Measurements from ENCODE around the gene ABTB2. TPM values are rescaled to one million over a fixed set of nuclear protein-coding genes. Genes with fewer than 3 reads are reported as not detected.
A peak's percentile ranks its signal among the peaks of the same experiment; 100 is the strongest.

Gene ABTB2
- total and polyA plus RNA-seq, 7 donors: 4.5 to 24.7 (median 18.5) TPM

- no peak overlapping the region for H3K4me3 ChIP-seq
- H3K9me3 ChIP-seq: peaks cover 4% of the 10 kb centered on the region
- 32 to 37% (median 33%) methylated on average over 2 of the region's 2 CpGs for WGBS, 3 donors
- H3K4me1 ChIP-seq: no peaks in the 10 kb centered on the region
- DNase-seq: no peak
- no peak for TF ChIP-seq CTCF (IDR thresholded peaks at IDR 0.05)
- H3K27ac ChIP-seq: no peak overlapping the region
- intact Hi-C loops (cut with DNase I): no loop called here
- peak in 3 of 4 donors; percentile 43 to 67 (median 65) for ATAC-seq
- H3K27me3 ChIP-seq (ENCODE audit: insufficient read depth in 3 of 3, low read length in 2 of 3): no peaks in the 10 kb centered on the region
- H3K36me3 ChIP-seq (ENCODE audit: insufficient read depth in 1 of 2, low read depth in 1 of 2): no peaks in the 10 kb centered on the region
Measured at GRCh38 chr11:34380696-34381095, 22.9 kb upstream of the ABTB2 start.

DNA sequence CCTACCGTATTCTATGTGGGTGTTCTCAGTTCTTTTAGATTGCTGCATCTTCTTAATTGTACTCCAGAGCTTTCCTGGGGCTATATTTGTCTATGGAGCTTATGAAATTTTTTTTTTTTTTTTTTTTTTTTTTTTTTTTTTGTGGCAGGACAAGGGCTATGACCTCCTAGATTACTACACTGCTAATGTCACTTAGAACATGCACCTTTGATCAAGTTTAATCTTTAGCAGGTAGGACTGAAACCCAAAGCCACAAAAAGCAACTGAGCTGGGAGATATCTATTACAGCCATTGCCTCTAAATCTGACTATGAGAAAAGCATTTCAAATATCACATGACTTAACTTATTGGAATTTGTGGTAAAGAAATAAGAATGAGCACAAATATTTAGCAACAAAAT, 21.7 kb upstream of the ABTB2 start:
- DNase-seq: no peak
- Histone ChIP-seq H3K4me1 (no peaks in the 10 kb centered on the region), H3K27ac (no peak overlapping the region), H3K36me3 (ENCODE audit: insufficient read depth in 1 of 2, low read depth in 1 of 2) (no peaks in the 10 kb centered on the region), H3K4me3 (no peak overlapping the region), H3K27me3 (ENCODE audit: insufficient read depth in 3 of 3, low read length in 2 of 3) (no peaks in the 10 kb centered on the region), H3K9me3 (peaks cover 4% of the 10 kb centered on the region)
- WGBS, 3 donors: 49 to 67% (median 56%) methylated on average over 1 of the region's 1 CpG
- ATAC-seq: no peak
- no peak for TF ChIP-seq CTCF (IDR thresholded peaks at IDR 0.05)
- intact Hi-C loops (cut with DNase I): loop anchor here in 1 of 2 donors (5.0 kb wide), 1 partner anchor 93 kb away; no protein-coding TSS in a partner anchor

DNA sequence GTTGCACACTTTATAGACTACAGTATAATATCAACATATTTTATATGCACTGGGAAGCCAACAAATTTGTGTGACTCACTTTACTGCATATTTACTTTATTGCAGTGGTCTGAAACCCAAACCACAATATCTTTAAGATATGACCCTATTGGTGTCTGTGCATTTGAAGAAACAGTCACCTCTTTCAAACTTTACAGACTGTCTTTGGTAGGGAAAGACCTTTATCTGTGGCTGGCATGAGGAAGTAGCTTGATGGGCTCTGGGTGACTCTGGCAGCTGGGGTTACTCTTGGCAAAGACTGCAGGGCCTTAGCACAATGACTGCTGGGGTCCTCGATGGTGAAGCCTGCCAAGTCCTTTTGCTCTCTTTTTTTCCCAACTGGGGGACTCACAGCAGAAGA, 21.3 kb upstream of the ABTB2 start:
- no peak overlapping the region for H3K4me3 ChIP-seq
- DNase-seq (no peak), ATAC-seq (no peak)
- no peak for TF ChIP-seq CTCF (IDR thresholded peaks at IDR 0.05)
- no peak overlapping the region for H3K27ac ChIP-seq
- H3K36me3 ChIP-seq (ENCODE audit: insufficient read depth in 1 of 2, low read depth in 1 of 2): no peaks in the 10 kb centered on the region
- peaks cover 4% of the 10 kb centered on the region for H3K9me3 ChIP-seq
- WGBS, 3 donors: 29 to 71% (median 45%) methylated on average over 1 of the region's 1 CpG
- H3K4me1 ChIP-seq: no peaks in the 10 kb centered on the region
- intact Hi-C loops (cut with DNase I): loop anchor here in 1 of 2 donors (5.0 kb wide), 1 partner anchor 93 kb away; no protein-coding TSS in a partner anchor
- no peaks in the 10 kb centered on the region for H3K27me3 ChIP-seq (ENCODE audit: insufficient read depth in 3 of 3, low read length in 2 of 3)

GRCh38 chr11:34373727-34374126, 15.9 kb upstream of the ABTB2 start:
- intact Hi-C loops (cut with DNase I): no loop called here
- WGBS, 3 donors: 90 to 96% (median 91%) methylated on average over 1 of the region's 1 CpG
- TF ChIP-seq CTCF (IDR thresholded peaks at IDR 0.05): no peak

GRCh38 chr11:34366522-34366921, 8.7 kb upstream of the ABTB2 start:
- Histone ChIP-seq H3K27ac (no peak overlapping the region), H3K36me3 (ENCODE audit: insufficient read depth in 1 of 2, low read depth in 1 of 2) (no peaks in the 10 kb centered on the region), H3K9me3 (no peaks in the 10 kb centered on the region), H3K4me3 (no peak overlapping the region), H3K27me3 (ENCODE audit: insufficient read depth in 3 of 3, low read length in 2 of 3) (no peaks in the 10 kb centered on the region), H3K4me1 (no peaks in the 10 kb centered on the region)
- WGBS, 3 donors: 69 to 72% (median 70%) methylated on average over 2 of the region's 2 CpGs
- DNase-seq (no peak), ATAC-seq (no peak)
- intact Hi-C loops (cut with DNase I): loop anchor here (5.0 kb wide), 2 partner anchors 101 to 126 kb away; no protein-coding TSS in a partner anchor
- peak; percentile 27 for TF ChIP-seq CTCF (IDR thresholded peaks at IDR 0.05)

More at GRCh38 chr11:34373727-34374126, 15.9 kb upstream of the ABTB2 start:
- Histone ChIP-seq H3K27ac (no peak overlapping the region), H3K9me3 (no peaks in the 10 kb centered on the region), H3K4me3 (no peak overlapping the region), H3K4me1 (peaks cover 2% of the 10 kb centered on the region), H3K27me3 (ENCODE audit: insufficient read depth in 3 of 3, low read length in 2 of 3) (no peaks in the 10 kb centered on the region), H3K36me3 (ENCODE audit: insufficient read depth in 1 of 2, low read depth in 1 of 2) (no peaks in the 10 kb centered on the region)
- DNase-seq (no peak), ATAC-seq (no peak)

Measured in psoas muscle (tissue), 8 donors.